Sigmoid colon (tissue), 7 donors: ENCODE data around the gene ZDHHC5. TPM values are rescaled to one million over a fixed set of nuclear protein-coding genes. Genes with fewer than 3 reads are reported as not detected.
A peak's percentile ranks its signal among the peaks of the same experiment; 100 is the strongest.
"Not testable (repeated sequence)": the region's sequence is repeated elsewhere in the genome, so short reads cannot be mapped to it uniquely, and the experiment has no call there.

Experiments
- DNase-seq: peaks from one replicate; pipeline ENCODE4 v3.0.0-alpha.2; 2019
- H3K27ac ChIP-seq, 4 donors: fragments of 200-600 bp; sonication (generic); one replicate each; pipeline ENCODE4 v1.5.1; 2016 to 2019; ENCODE audit warnings: mild to moderate bottlenecking in 1 of 4
- H3K27me3 ChIP-seq, 3 donors: fragments of 200-600 bp; sonication (generic); one replicate each; pipeline ENCODE4 v1.5.1; 2019; ENCODE audit warnings: mild to moderate bottlenecking in 1 of 3
- H3K36me3 ChIP-seq, 4 donors: fragments of 200-600 bp; sonication (generic); one replicate each; pipeline ENCODE4 v1.5.1; 2016 to 2019
- H3K4me1 ChIP-seq, 4 donors: fragments of 200-600 bp; sonication (generic); one replicate each; pipeline ENCODE4 v1.5.1; 2017 to 2019
- H3K4me3 ChIP-seq, 4 donors: fragments of 200-600 bp; sonication (generic); one replicate each; pipeline ENCODE4 v1.5.1; 2017 to 2019; ENCODE audit warnings: mild to moderate bottlenecking in 2 of 4, moderate library complexity in 1 of 4
- H3K9me3 ChIP-seq, 4 donors: fragments of 200-600 bp in 3 of 4; sonication (generic) in 3 of 4; one replicate each; pipeline versions ENCODE4 v1.5.1 to v1.6.1; 2013 to 2019
- CTCF ChIP-seq, 4 experiments: fragments of 450-650 bp in 3 of 4; fragments of 200-600 bp in 1 of 4; IDR thresholded peaks; one replicate each; pipeline ENCODE4 v1.5.1; 2016 to 2019; ENCODE audit warnings: antibody characterized with exemption in 4 of 4, mild to moderate bottlenecking in 3 of 4, moderate library complexity in 2 of 4
- EP300 ChIP-seq, 4 donors: sonication (generic); formaldehyde crosslinking; IDR thresholded peaks; one replicate each; pipeline ENCODE4 v1.6.1; 2017; ENCODE audit warnings: antibody characterized with exemption in 4 of 4
- POLR2A ChIP-seq, 2 donors: fragments of 450-650 bp; IDR thresholded peaks; one replicate each; pipeline ENCODE4 v1.6.1; 2016; ENCODE audit warnings: antibody characterized with exemption in 2 of 2, mild to moderate bottlenecking in 2 of 2, moderate library complexity in 2 of 2
- POLR2AphosphoS5 ChIP-seq, 4 donors: sonication (generic); formaldehyde crosslinking; IDR thresholded peaks; one replicate each; pipeline ENCODE4 v1.6.1; 2017; ENCODE audit warnings: antibody characterized with exemption in 4 of 4
- WGBS, 2 donors: extraction: QIAGEN DNeasy Blood & Tissue Kit; methylation state at CpG; one replicate each; pipeline ENCODE4 v1.1.7; 2013; 5-methylcytosine and 5-hydroxymethylcytosine counted together
- intact Hi-C: fragments of 100-400 bp; cut with DNase I; formaldehyde crosslinking; loops from one replicate; pipeline ENCODE4 v1.15.1; 2023
- polyA plus RNA-seq, 3 donors: library from polyadenylated mRNA; stranded (reverse); fragments of 200-250 nt; gene quantifications; one replicate each; pipeline ENCODE4 v1.2.3, GENCODE V29; 2013
- total RNA-seq, 4 donors: library from RNA; depleted of rRNA; stranded (reverse); fragments of >200 nt; gene quantifications; one replicate each; pipeline ENCODE4 v1.1.0, GENCODE V29; 2016
- donor health status: healthy with polysubstance abuse.
- donor health status: Bipolar disorder and iron deficiency.
- donor health status: healthy.

The ZDHHC5 gene
- total and polyA plus RNA-seq, 7 donors, result 13.6 to 42.5 (median 28.0) TPM

DNA sequence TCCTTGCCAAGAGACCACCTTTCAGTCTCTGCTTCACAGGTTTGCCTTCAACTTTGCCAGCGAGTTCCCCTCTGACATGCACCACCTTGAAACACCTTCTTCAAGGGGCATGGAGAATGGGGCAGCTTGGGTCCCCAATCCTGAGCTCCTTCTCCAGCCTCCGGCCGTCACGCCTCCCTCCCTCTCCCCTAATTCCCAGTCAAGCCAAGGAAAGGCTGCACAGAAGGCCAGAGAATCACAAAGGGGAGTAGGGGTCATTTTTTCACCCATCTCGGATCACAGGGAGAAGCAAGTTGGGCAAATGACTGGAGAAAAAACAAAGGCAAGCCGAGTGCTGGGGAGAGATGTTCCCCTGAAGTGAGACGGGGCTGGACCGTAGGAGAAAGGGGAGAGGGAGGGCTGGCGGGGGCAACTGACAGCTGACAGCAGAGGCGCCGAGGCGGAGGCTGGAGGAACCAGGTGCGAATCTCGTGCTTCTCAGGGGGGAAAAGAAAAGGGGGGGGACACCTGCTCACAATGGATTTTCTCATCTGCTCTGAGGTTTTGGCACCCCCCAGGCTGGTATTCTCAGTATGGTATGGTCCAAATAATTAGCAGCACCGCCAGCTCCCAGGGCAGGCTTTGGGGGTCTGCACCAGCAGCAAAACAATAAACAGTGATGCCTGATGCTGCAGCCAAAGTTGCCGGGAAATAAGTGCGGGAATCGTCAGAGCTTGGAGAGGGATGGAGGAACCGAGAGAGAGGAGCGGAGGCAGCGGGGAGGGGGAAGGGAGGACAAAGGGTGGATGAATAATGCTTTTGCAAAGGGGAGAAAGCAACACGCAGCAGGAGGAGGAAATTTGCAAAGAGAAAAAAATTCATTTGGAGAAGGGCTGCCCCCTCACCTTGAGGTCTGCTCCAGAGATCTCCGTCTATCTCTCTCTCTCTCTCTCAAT is 18.8 kb upstream of the ZDHHC5 start:
- peaks cover 32 to 87% (median 48%) of the 10 kb centered on the region in 3 donors for H3K27me3 ChIP-seq
- peak overlapping the region; percentile 20 to 45 (median 36) for H3K4me3 ChIP-seq
- TF ChIP-seq POLR2AphosphoS5 (IDR thresholded peaks at IDR 0.05), result no peak
- TF ChIP-seq POLR2A (IDR thresholded peaks at IDR 0.05), result no peak
- no peak for TF ChIP-seq EP300 (IDR thresholded peaks at IDR 0.05)
- TF ChIP-seq CTCF (IDR thresholded peaks at IDR 0.05), result no peak
- peak; percentile 67 for DNase-seq
- intact Hi-C loops, result no loop called here
- peak overlapping the region in 3 of 4 donors; percentile 12 to 42 (median 41) for H3K27ac ChIP-seq
- H3K36me3 ChIP-seq, result no peaks in the 10 kb centered on the region
- WGBS, 2 donors, result 4 to 9% methylated on average over 23 of the region's 23 CpGs
- H3K4me1 ChIP-seq, result peaks cover 0 to 59% (median 56%) of the 10 kb centered on the region in 4 donors
- no peaks in the 10 kb centered on the region for H3K9me3 ChIP-seq

- Histone ChIP-seq H3K27ac (peak within 1 kb of the TSS in 3 of 4 donors; percentile 12 to 42 (median 41)), H3K4me3 (peak within 1 kb of the TSS; percentile 20 to 45 (median 36)), H3K4me1 (peaks cover 0 to 52% (median 49%) of the 10 kb centered on the region in 4 donors), H3K9me3 (no peaks in the 10 kb centered on the region), H3K36me3 (no peaks in the 10 kb centered on the region), H3K27me3 (peaks cover 32 to 87% (median 48%) of the 10 kb centered on the region in 3 donors)
- 17 to 22% methylated on average over 15 of the region's 15 CpGs for WGBS, 2 donors
- TF ChIP-seq POLR2A (IDR thresholded peaks at IDR 0.05) (no peak), EP300 (IDR thresholded peaks at IDR 0.05) (no peak), CTCF (IDR thresholded peaks at IDR 0.05) (no peak), POLR2AphosphoS5 (IDR thresholded peaks at IDR 0.05) (peak in 3 of 4 donors; percentile 31 to 71 (median 59))
- DNase-seq, result peak; percentile 84
- intact Hi-C loops, result no loop called here
Observed at GRCh38 chr11:57649826-57650738, 17.8 kb upstream of the ZDHHC5 start, which contains the start of gene YPEL4. TSS of gene YPEL4 (minus strand) at chr11:57649912. CDS start at chr11:57647107, 2,805 bp downstream.

GRCh38 chr11:57650739-57651090 is 17.2 kb upstream of the ZDHHC5 start:
- Histone ChIP-seq H3K4me1 (peaks cover 0 to 45% (median 43%) of the 10 kb centered on the region in 4 donors), H3K27me3 (peaks cover 32 to 83% (median 48%) of the 10 kb centered on the region in 3 donors), H3K4me3 (no peak overlapping the region), H3K9me3 (no peaks in the 10 kb centered on the region), H3K36me3 (no peaks in the 10 kb centered on the region), H3K27ac (no peak overlapping the region)
- TF ChIP-seq POLR2AphosphoS5 (IDR thresholded peaks at IDR 0.05), result no peak
- WGBS, 2 donors, result 82% methylated on average over 5 of the region's 5 CpGs
- DNase-seq, result no peak
- intact Hi-C loops, result no loop called here

DNA sequence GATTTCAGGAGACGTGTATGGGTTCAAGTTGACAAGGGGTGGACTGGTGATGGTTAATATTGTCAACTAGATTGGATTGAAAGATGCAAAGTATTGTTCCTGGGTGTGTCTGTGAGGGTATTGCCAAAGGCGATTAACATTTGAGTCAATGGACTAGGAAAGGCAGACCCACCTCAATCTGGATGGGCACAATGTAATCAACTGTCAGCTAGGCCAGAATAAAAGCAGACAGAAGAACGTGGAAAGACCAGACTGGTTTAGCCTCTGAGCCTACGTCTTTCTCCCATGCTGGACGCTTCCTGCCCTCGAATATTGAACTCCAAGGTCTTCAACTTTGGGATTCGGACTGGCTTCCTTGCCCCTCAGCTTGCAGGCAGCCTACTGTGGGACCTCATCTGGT is 16.5 kb upstream of the ZDHHC5 start:
- Histone ChIP-seq H3K27ac (no peak overlapping the region), H3K36me3 (no peaks in the 10 kb centered on the region), H3K4me1 (peaks cover 0 to 39% (median 38%) of the 10 kb centered on the region in 4 donors), H3K27me3 (peaks cover 26 to 76% (median 48%) of the 10 kb centered on the region in 3 donors), H3K4me3 (no peak overlapping the region), H3K9me3 (no peaks in the 10 kb centered on the region)
- intact Hi-C loops, result no loop called here
- no peak for DNase-seq
- 85 to 86% methylated on average over 7 of the region's 7 CpGs for WGBS, 2 donors
- no peak for TF ChIP-seq EP300 (IDR thresholded peaks at IDR 0.05)
- TF ChIP-seq POLR2A (IDR thresholded peaks at IDR 0.05), result no peak
- no peak for TF ChIP-seq POLR2AphosphoS5 (IDR thresholded peaks at IDR 0.05)
- TF ChIP-seq CTCF (IDR thresholded peaks at IDR 0.05), result no peak

- H3K9me3 ChIP-seq, H3K27ac ChIP-seq, H3K4me3 ChIP-seq, DNase-seq, intact Hi-C loops, H3K36me3 ChIP-seq: not testable (repeated sequence)
- 84 to 85% methylated on average over 14 of the region's 14 CpGs for WGBS, 2 donors
- peaks cover 18 to 68% (median 39%) of the 10 kb centered on the region in 3 donors for H3K27me3 ChIP-seq
- peaks cover 0 to 38% (median 37%) of the 10 kb centered on the region in 4 donors for H3K4me1 ChIP-seq
Observed at GRCh38 chr11:57652230-57652629, 15.7 kb upstream of the ZDHHC5 start.
